Activated CD4-positive, alpha-beta T cell treated with anti-CD3 and anti-CD28 coated beads for 24 hours (primary cell): ENCODE results near the gene ATXN1.
"Not testable (repeated sequence)": the region's sequence is repeated elsewhere in the genome, so short reads cannot be mapped to it uniquely, and the experiment has no call there.

Experiments used
- DNase-seq, 2 donors: peaks; one replicate each; pipeline ENCODE4 v3.0.0-alpha.2; 2020; ENCODE audit warnings: low read depth in 2 of 2

The ATXN1 gene

GRCh38 chr6:16388488-16388887 is 372.8 kb downstream of the ATXN1 start:
- DNase-seq = no peak

- no peak for DNase-seq
These were observed 375.2 kb downstream of the ATXN1 start for GRCh38 chr6:16386057-16386456.

- DNase-seq = no peak
These were observed 377.6 kb downstream of the ATXN1 start for GRCh38 chr6:16383607-16384206.

- not testable (repeated sequence) for DNase-seq
These were observed 379.3 kb downstream of the ATXN1 start for GRCh38 chr6:16381968-16382367.

GRCh38 chr6:16380220-16380809 is 380.9 kb downstream of the ATXN1 start:
- DNase-seq = no peak

GRCh38 chr6:16378360-16378759 is 382.9 kb downstream of the ATXN1 start:
- not testable (repeated sequence) for DNase-seq

GRCh38 chr6:16377470-16377869 is 383.8 kb downstream of the ATXN1 start:
- DNase-seq = no peak

- no peak for DNase-seq
These were observed 385.4 kb downstream of the ATXN1 start for GRCh38 chr6:16375843-16376242.

GRCh38 chr6:16375206-16375605 is 386.1 kb downstream of the ATXN1 start:
- DNase-seq = no peak

- DNase-seq = no peak
These were observed 386.6 kb downstream of the ATXN1 start for GRCh38 chr6:16374461-16375200.

GRCh38 chr6:16374016-16374415 is 387.2 kb downstream of the ATXN1 start:
- no peak for DNase-seq

- no peak for DNase-seq
These were observed 389.1 kb downstream of the ATXN1 start for GRCh38 chr6:16372029-16372776.

- no peak for DNase-seq
These were observed 389.9 kb downstream of the ATXN1 start for GRCh38 chr6:16371401-16371800.

GRCh38 chr6:16370943-16371342 is 390.3 kb downstream of the ATXN1 start:
- no peak for DNase-seq

- DNase-seq = no peak
These were observed 391.3 kb downstream of the ATXN1 start for GRCh38 chr6:16369989-16370388.

GRCh38 chr6:16369140-16369745 is 392.0 kb downstream of the ATXN1 start:
- no peak for DNase-seq

GRCh38 chr6:16367571-16367970 is 393.7 kb downstream of the ATXN1 start:
- no peak for DNase-seq

- no peak for DNase-seq
These were observed 397.5 kb downstream of the ATXN1 start for GRCh38 chr6:16363749-16364148.

- no peak for DNase-seq
These were observed 398.3 kb downstream of the ATXN1 start for GRCh38 chr6:16362819-16363589.

GRCh38 chr6:16362296-16362695 is 399.0 kb downstream of the ATXN1 start:
- no peak for DNase-seq

- no peak for DNase-seq
These were observed 399.4 kb downstream of the ATXN1 start for GRCh38 chr6:16361861-16362260.
